Transverse colon (tissue), 4 donors: Measurements from ENCODE around the gene CREB5. TPM values are rescaled to one million over a fixed set of nuclear protein-coding genes. Genes with fewer than 3 reads are reported as not detected.

Experiments used
- DNase-seq: peaks from one replicate; pipeline ENCODE4 v3.0.0-alpha.2; 2019
- H3K27ac ChIP-seq, 4 donors: fragments of 200-600 bp; sonication (generic); 2 replicates each; pipeline ENCODE4 v1.5.1; 2016 to 2018; ENCODE audit warnings: inconsistent platforms in 4 of 4
- H3K27me3 ChIP-seq: fragments of 200-600 bp; sonication (generic); 2 replicates; pipeline ENCODE4 v1.5.1; 2017; ENCODE audit warnings: inconsistent platforms
- H3K36me3 ChIP-seq, 4 donors: fragments of 200-600 bp; sonication (generic); 2 replicates each; pipeline ENCODE4 v1.5.1; 2017 to 2019; ENCODE audit warnings: inconsistent platforms in 4 of 4
- H3K4me1 ChIP-seq, 4 donors: fragments of 200-600 bp; sonication (generic); 2 replicates each; pipeline ENCODE4 v1.5.1; 2017 to 2020; ENCODE audit warnings: inconsistent platforms in 4 of 4
- H3K4me3 ChIP-seq, 4 donors: fragments of 200-600 bp; sonication (generic); 1 replicate in 1 of 4; 2 replicates in 3 of 4; pipeline versions ENCODE4 v1.5.1 to v1.6.1; 2017 to 2019; ENCODE audit warnings: inconsistent platforms in 4 of 4
- H3K9me3 ChIP-seq, 2 donors: fragments of 200-600 bp; sonication (generic); 2 replicates each; pipeline ENCODE4 v1.5.1; 2017 to 2019; ENCODE audit warnings: inconsistent platforms in 2 of 2
- EP300 ChIP-seq: sonication (generic); formaldehyde crosslinking; IDR thresholded peaks from one replicate; pipeline ENCODE4 v1.6.1; 2017; ENCODE audit warnings: antibody characterized with exemption, low read depth
- POLR2A ChIP-seq: fragments of 450-650 bp; IDR thresholded peaks from one replicate; pipeline ENCODE4 v1.6.1; 2016; ENCODE audit warnings: antibody characterized with exemption, mild to moderate bottlenecking, moderate library complexity
- POLR2AphosphoS5 ChIP-seq, 3 donors: sonication (generic); formaldehyde crosslinking; IDR thresholded peaks; one replicate each; pipeline ENCODE4 v1.6.1; 2016; ENCODE audit warnings: antibody characterized with exemption in 3 of 3
- whole genome bisulfite sequencing, 2 donors: methylation state at CpG; one replicate each; pipeline ENCODE4 v1.1.5; 2018; ENCODE audit warnings: low coverage in 1 of 2; 5-methylcytosine and 5-hydroxymethylcytosine counted together
- in situ Hi-C, 4 donors: fragments of 200-750 bp; cut with MboI; loops; one replicate each; pipeline versions ENCODE4 v1.15.0 to v1.15.1; 2017; ENCODE audit warnings: low sequenced_read_pairs in 3 of 4, low pct_ligation_motif_present in 1 of 4, low pct_unique_long_range_greater_than_20kb in 1 of 4
- intact Hi-C: fragments of 100-400 bp; cut with DNase I; formaldehyde crosslinking; loops from one replicate; pipeline ENCODE4 v1.15.1; 2023; ENCODE audit warnings: low total_unique reads
- total RNA-seq, 4 donors: library from RNA; depleted of rRNA; stranded (reverse); fragments of >200 nt; gene quantifications; one replicate each; pipeline ENCODE4 v1.1.0, GENCODE V29; 2016
- TF ChIP-seq, protein P1 (sequence below), 5 experiments: fragments of 200-600 bp in 3 of 5; fragments of 450-650 bp in 2 of 5; sonication (generic) in 3 of 5; IDR thresholded peaks; 1 replicate in 2 of 5; 2 replicates in 3 of 5; pipeline ENCODE4 v1.5.1; 2016 to 2017; ENCODE audit warnings: antibody characterized with exemption in 5 of 5, inconsistent platforms in 3 of 5, mild to moderate bottlenecking in 2 of 5, moderate library complexity in 1 of 5

The CREB5 gene
- total RNA-seq, 4 donors from 2014 or later: 3.0 to 12.2 (median 7.0) TPM

DNA sequence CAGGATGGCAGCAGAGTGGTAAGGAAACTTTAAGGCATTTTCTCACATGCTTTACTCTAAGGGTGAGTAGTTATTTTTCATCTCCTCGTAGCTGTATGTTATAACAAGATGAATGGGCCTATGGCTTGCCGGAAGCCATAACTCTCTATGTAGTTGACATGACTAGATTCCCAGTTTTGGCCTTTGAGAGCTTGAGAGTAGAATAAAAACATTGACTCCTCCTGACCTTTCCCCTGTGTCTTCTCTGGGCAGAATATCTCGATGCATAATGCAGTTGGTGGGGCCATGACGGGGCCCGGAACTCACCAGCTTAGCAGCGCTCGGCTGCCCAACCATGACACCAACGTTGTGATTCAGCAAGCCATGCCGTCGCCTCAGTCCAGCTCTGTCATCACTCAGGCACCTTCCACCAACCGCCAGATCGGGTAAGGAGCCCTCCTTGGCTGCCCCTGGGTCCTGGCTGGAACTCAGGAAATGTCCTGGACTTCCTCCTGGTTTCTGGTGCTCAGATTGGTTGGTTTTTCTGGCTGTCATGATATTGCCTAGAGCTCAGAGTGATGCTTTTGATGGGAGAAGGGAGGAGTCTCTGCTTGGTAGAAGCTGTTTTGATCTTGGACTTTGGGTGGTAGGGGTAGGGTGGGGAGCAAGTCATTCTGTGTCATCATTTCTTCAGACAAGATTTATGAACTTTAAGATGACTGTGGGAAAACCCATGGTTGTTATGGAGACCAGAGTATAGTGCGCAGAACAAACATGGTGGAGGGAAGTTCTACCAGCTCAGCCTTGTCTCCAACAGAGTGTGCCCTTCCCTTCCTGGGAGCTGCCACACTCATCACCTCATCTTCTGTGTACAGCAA, 158.0 kb downstream of the CREB5 start:
- intact Hi-C loops: no loop called here
- Histone ChIP-seq H3K27ac (no peak overlapping the region), H3K9me3 (no peaks in the 10 kb centered on the region), H3K27me3 (peaks cover 63% of the 10 kb centered on the region), H3K36me3 (no peaks in the 10 kb centered on the region), H3K4me1 (peaks cover 0 to 8% (median 4%) of the 10 kb centered on the region in 4 donors), H3K4me3 (no peak overlapping the region)
- TF ChIP-seq, protein P1, sequence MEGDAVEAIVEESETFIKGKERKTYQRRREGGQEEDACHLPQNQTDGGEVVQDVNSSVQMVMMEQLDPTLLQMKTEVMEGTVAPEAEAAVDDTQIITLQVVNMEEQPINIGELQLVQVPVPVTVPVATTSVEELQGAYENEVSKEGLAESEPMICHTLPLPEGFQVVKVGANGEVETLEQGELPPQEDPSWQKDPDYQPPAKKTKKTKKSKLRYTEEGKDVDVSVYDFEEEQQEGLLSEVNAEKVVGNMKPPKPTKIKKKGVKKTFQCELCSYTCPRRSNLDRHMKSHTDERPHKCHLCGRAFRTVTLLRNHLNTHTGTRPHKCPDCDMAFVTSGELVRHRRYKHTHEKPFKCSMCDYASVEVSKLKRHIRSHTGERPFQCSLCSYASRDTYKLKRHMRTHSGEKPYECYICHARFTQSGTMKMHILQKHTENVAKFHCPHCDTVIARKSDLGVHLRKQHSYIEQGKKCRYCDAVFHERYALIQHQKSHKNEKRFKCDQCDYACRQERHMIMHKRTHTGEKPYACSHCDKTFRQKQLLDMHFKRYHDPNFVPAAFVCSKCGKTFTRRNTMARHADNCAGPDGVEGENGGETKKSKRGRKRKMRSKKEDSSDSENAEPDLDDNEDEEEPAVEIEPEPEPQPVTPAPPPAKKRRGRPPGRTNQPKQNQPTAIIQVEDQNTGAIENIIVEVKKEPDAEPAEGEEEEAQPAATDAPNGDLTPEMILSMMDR (IDR thresholded peaks at IDR 0.05): no peak
- TF ChIP-seq EP300: no peak
- TF ChIP-seq POLR2AphosphoS5 (IDR thresholded peaks at IDR 0.05): no peak
- no peak for TF ChIP-seq POLR2A
- 86 to 89% methylated on average over 3 to 13 of the region's 13 CpGs for WGBS, 2 donors
- DNase-seq: no peak
- in situ Hi-C loops: no loop called here

DNA sequence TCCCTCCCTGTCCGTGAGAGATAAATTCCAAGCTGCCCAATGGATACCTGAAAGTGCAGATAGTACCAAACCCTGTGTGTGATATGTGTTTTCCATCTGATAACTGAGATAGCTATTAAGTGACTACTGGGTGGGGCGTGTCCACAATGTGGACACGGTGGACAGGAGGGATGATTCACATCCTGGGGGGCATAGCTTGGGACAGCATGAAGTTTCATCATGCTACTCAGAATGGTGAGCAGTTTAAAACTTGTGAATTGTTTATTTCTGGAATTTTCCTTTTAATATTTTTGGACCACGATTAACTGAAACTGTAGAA, 158.6 kb downstream of the CREB5 start:
- Histone ChIP-seq H3K27ac (no peak overlapping the region), H3K27me3 (peaks cover 64% of the 10 kb centered on the region), H3K4me3 (no peak overlapping the region), H3K4me1 (peaks cover 0 to 8% (median 4%) of the 10 kb centered on the region in 4 donors), H3K36me3 (no peaks in the 10 kb centered on the region), H3K9me3 (no peaks in the 10 kb centered on the region)
- intact Hi-C loops (no loop called here), in situ Hi-C loops (no loop called here)
- WGBS, 2 donors: 68 to 72% methylated on average over 3 to 4 of the region's 4 CpGs
- no peak for DNase-seq
- TF ChIP-seq EP300: no peak
- TF ChIP-seq POLR2AphosphoS5 (IDR thresholded peaks at IDR 0.05): no peak
- TF ChIP-seq POLR2A: no peak
- TF ChIP-seq, protein P1 (IDR thresholded peaks at IDR 0.05): no peak

DNA sequence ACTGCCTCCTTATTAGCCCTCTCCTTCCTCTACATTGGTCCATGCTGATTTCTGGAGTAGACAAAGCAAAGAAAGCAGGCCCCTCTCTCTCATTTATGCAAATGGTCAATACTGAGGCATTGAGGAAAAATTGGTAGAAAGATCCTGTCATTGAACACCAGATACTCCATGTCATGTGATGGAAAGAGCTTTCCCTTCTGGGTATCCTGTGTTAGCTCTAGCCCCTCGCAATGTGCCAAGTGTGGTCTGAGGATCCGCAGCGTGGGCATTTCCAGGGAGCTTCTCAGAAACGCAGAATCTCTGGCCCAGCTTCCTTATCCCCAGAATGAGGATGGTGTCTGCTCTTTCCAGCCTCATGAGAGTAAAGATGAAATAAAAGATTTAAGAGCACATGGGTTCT, 159.1 kb downstream of the CREB5 start:
- no peak for DNase-seq
- Histone ChIP-seq H3K27me3 (peaks cover 67% of the 10 kb centered on the region), H3K4me3 (no peak overlapping the region), H3K27ac (no peak overlapping the region), H3K4me1 (peaks cover 0 to 8% (median 4%) of the 10 kb centered on the region in 4 donors), H3K9me3 (no peaks in the 10 kb centered on the region), H3K36me3 (no peaks in the 10 kb centered on the region)
- in situ Hi-C loops: no loop called here
- intact Hi-C loops: no loop called here
- WGBS, 2 donors: 90 to 95% methylated on average over 4 of the region's 4 CpGs
- TF ChIP-seq EP300 (no peak), POLR2A (no peak), POLR2AphosphoS5 (IDR thresholded peaks at IDR 0.05) (no peak)
- TF ChIP-seq, protein P1 (IDR thresholded peaks at IDR 0.05): no peak

DNA sequence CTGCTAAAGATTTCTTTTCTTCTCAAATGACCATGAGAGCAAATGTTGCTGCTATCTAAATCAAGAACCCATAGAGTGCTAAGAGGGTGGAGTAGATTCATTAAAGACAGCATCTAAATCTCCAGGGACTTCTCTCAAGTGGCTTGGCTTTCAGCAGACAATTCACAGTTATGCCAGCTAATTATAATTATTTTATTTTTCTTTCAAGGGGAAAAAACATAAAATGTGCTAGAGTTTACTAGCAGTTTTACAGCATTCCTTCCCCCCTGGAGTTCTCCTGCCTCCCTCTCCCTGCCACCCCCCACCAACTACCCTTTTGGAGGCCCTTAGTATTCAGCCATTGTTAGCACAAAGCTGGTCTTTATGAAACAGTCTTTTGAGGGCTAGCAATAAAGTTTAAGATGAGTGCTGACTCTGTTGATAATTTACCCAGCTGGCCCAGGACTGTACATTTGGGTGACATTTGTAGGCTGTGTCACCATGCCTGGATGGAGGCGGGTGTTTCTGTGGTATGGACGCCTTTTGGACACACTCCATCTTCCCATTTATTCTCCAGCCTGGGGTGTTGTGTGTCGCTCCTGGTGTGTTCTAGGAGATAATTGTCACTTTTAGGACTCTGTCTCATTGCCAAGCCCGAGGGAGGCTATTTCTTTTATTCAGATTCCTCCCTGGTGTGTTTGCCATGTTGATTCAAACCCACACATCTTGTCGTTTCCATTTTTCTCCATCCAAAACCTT, 160.2 kb downstream of the CREB5 start:
- Histone ChIP-seq H3K9me3 (no peaks in the 10 kb centered on the region), H3K36me3 (no peaks in the 10 kb centered on the region), H3K4me3 (no peak overlapping the region), H3K27ac (no peak overlapping the region), H3K27me3 (peaks cover 74% of the 10 kb centered on the region), H3K4me1 (peaks cover 0 to 8% (median 4%) of the 10 kb centered on the region in 4 donors)
- WGBS, 2 donors: 23 to 50% methylated on average over 2 to 5 of the region's 5 CpGs
- intact Hi-C loops: no loop called here
- DNase-seq: no peak
- TF ChIP-seq POLR2A: no peak
- TF ChIP-seq EP300: no peak
- no peak for TF ChIP-seq POLR2AphosphoS5 (IDR thresholded peaks at IDR 0.05)
- TF ChIP-seq, protein P1 (IDR thresholded peaks at IDR 0.05): no peak
- in situ Hi-C loops: no loop called here
